Kidney epithelial cell (primary cell): ENCODE results near the gene P4HB. TPM values are rescaled to one million over a fixed set of nuclear protein-coding genes. Genes with fewer than 3 reads are reported as not detected.

Experiments used
- DNase-seq: peaks from one replicate; pipeline ENCODE4 v3.0.0-alpha.2; 2010; ENCODE audit warnings: low read depth
- H3K27me3 ChIP-seq: 2 replicates; pipeline ENCODE4 v1.6.0; 2011; ENCODE audit warnings: low read length; ENCODE audit not compliant: control insufficient read depth, insufficient read depth
- H3K36me3 ChIP-seq: 2 replicates; pipeline ENCODE4 v1.5.1; 2011; ENCODE audit warnings: low read length; ENCODE audit not compliant: control insufficient read depth, insufficient read depth
- H3K4me3 ChIP-seq: 2 replicates; pipeline ENCODE4 v1.5.1; 2011; ENCODE audit warnings: low read depth, mild to moderate bottlenecking, control low read depth, low read length
- CTCF ChIP-seq: IDR thresholded peaks from 2 replicates; pipeline ENCODE4 v1.5.1; 2011; ENCODE audit warnings: mild to moderate bottlenecking, moderate library complexity, low read length, control low read depth, inconsistent platforms; ENCODE audit not compliant: insufficient read depth, poor library complexity, severe bottlenecking
- total RNA-seq: library from RNA; depleted of rRNA; stranded (reverse); fragments of >200 nt; gene quantifications from 2 replicates; pipeline ENCODE4 v1.2.3, GENCODE V29; 2015

Gene P4HB
- total RNA-seq, 1 donor from 2014 or later = 870 TPM

GRCh38 chr17:81823820-81824550, 36.4 kb downstream of the P4HB start:
- Histone ChIP-seq H3K27me3 (peaks cover 7% of the 10 kb centered on the region), H3K36me3 (peaks cover 1% of the 10 kb centered on the region), H3K4me3 (no peak overlapping the region)
- TF ChIP-seq CTCF = no peak
- DNase-seq = no peak

GRCh38 chr17:81822996-81823819, 37.1 kb downstream of the P4HB start:
- Histone ChIP-seq H3K27me3 (peaks cover 7% of the 10 kb centered on the region), H3K36me3 (peaks cover 1% of the 10 kb centered on the region), H3K4me3 (no peak overlapping the region)
- DNase-seq = no peak
- no peak for TF ChIP-seq CTCF

- no peak for TF ChIP-seq CTCF
- DNase-seq = no peak
- Histone ChIP-seq H3K4me3 (no peak overlapping the region), H3K27me3 (peaks cover 9% of the 10 kb centered on the region), H3K36me3 (peaks cover 1% of the 10 kb centered on the region)
Observed at GRCh38 chr17:81822312-81822637, 38.1 kb downstream of the P4HB start.

- Histone ChIP-seq H3K27me3 (peaks cover 9% of the 10 kb centered on the region), H3K36me3 (peaks cover 1% of the 10 kb centered on the region), H3K4me3 (no peak overlapping the region)
- peak; percentile 60 for TF ChIP-seq CTCF
- DNase-seq = no peak
Observed at GRCh38 chr17:81821603-81822311, 38.6 kb downstream of the P4HB start.

GRCh38 chr17:81821147-81821546, 39.2 kb downstream of the P4HB start:
- no peak for TF ChIP-seq CTCF
- H3K36me3 ChIP-seq = peaks cover 1% of the 10 kb centered on the region
- peaks cover 9% of the 10 kb centered on the region for H3K27me3 ChIP-seq
- DNase-seq = no peak
- no peak overlapping the region for H3K4me3 ChIP-seq
